GM23338 (cell line): ENCODE results near the gene OLIG3. TPM values are rescaled to one million over a fixed set of nuclear protein-coding genes. Genes with fewer than 3 reads are reported as not detected.

ENCODE experiments used
- ATAC-seq: fragments of 200-7000 bp; cut with Tn5 transposase; 3 replicates; pipeline ENCODE4 v1.9.1; 2020
- DNase-seq: peaks from one replicate; pipeline ENCODE4 v3.0.0-alpha.2; 2015; ENCODE audit warnings: low spot score
- H2AFZ ChIP-seq: fragments of 200-600 bp; sonication (generic); 2 replicates; pipeline ENCODE4 v1.8.0; 2016; ENCODE audit warnings: antibody characterized with exemption, mild to moderate bottlenecking, moderate library complexity
- H3F3A ChIP-seq: fragments of 200-600 bp; sonication (generic); replicated peaks from 2 replicates; pipeline ENCODE4 v1.8.0; 2017; ENCODE audit warnings: antibody characterized with exemption, mixed run types, low read depth
- H3K27ac ChIP-seq: fragments of 200-600 bp; sonication (generic); 2 replicates; pipeline ENCODE4 v1.6.1; 2016; ENCODE audit warnings: low read depth
- H3K27me3 ChIP-seq: fragments of 200-600 bp; sonication (generic); 2 replicates; pipeline ENCODE4 v1.8.0; 2016; ENCODE audit warnings: mild to moderate bottlenecking, mixed run types, moderate library complexity; ENCODE audit not compliant: insufficient read depth
- H3K36me3 ChIP-seq: fragments of 200-600 bp; sonication (generic); 2 replicates; pipeline ENCODE4 v1.8.0; 2016; ENCODE audit warnings: mild to moderate bottlenecking; ENCODE audit not compliant: insufficient read depth
- H3K4me1 ChIP-seq: fragments of 200-600 bp; sonication (generic); 2 replicates; pipeline ENCODE4 v1.8.0; 2016; ENCODE audit warnings: mild to moderate bottlenecking, moderate library complexity; ENCODE audit not compliant: insufficient read depth
- H3K4me2 ChIP-seq: fragments of 200-600 bp; sonication (generic); 2 replicates; pipeline ENCODE4 v1.7.1; 2017; ENCODE audit warnings: mixed run types
- H3K4me3 ChIP-seq: fragments of 200-600 bp; sonication (generic); 2 replicates; pipeline ENCODE4 v1.6.1; 2016; ENCODE audit warnings: mixed run types
- H3K79me2 ChIP-seq: fragments of 200-600 bp; sonication (generic); replicated peaks from 2 replicates; pipeline ENCODE4 v1.8.0; 2017; ENCODE audit warnings: mild to moderate bottlenecking; ENCODE audit not compliant: insufficient read depth
- H3K9me2 ChIP-seq: fragments of 200-600 bp; sonication (generic); 2 replicates; pipeline ENCODE4 v1.8.0; 2017; ENCODE audit not compliant: insufficient read depth
- H4K20me1 ChIP-seq: fragments of 200-600 bp; sonication (generic); replicated peaks from 2 replicates; pipeline ENCODE4 v1.8.0; 2017; ENCODE audit warnings: mild to moderate bottlenecking; ENCODE audit not compliant: insufficient read depth
- H3K27ac Mint-ChIP-seq: 2 replicates; pipeline ENCODE4 v1.8.0; 2020; ENCODE audit warnings: inconsistent platforms, mild to moderate bottlenecking, moderate library complexity, mixed read lengths
- H3K27me3 Mint-ChIP-seq: 3 replicates; pipeline ENCODE4 v1.8.0; 2022; ENCODE audit warnings: low read depth, mild to moderate bottlenecking, moderate library complexity, mixed read lengths, inconsistent platforms; ENCODE audit not compliant: insufficient read depth, poor library complexity
- H3K36me3 Mint-ChIP-seq: 3 replicates; pipeline ENCODE4 v1.8.0; 2021; ENCODE audit warnings: low read depth, mild to moderate bottlenecking, inconsistent platforms, moderate library complexity, mixed read lengths
- H3K4me1 Mint-ChIP-seq: 3 replicates; pipeline ENCODE4 v1.8.0; 2020; ENCODE audit warnings: mild to moderate bottlenecking, inconsistent platforms, mixed read lengths
- H3K4me3 Mint-ChIP-seq: 3 replicates; pipeline ENCODE4 v1.8.0; 2021; ENCODE audit warnings: moderate library complexity, mild to moderate bottlenecking, inconsistent platforms, mixed read lengths
- H3K9me3 Mint-ChIP-seq: 3 replicates; pipeline ENCODE4 v1.8.0; 2020; ENCODE audit warnings: moderate library complexity, mild to moderate bottlenecking, inconsistent platforms, mixed read lengths
- CREB1 ChIP-seq: fragments of 250-450 bp; sonication (Bioruptor Pico); IDR thresholded peaks from 2 replicates; pipeline ENCODE4 v1.5.0; 2020; ENCODE audit warnings: low read depth, mild to moderate bottlenecking, moderate library complexity
- ETS1 ChIP-seq: IDR thresholded peaks from 2 replicates; pipeline ENCODE4 v1.6.1; 2016; ENCODE audit warnings: antibody characterized with exemption
- JUNB ChIP-seq: IDR thresholded peaks from one replicate; pipeline ENCODE4 v1.6.1; 2016; ENCODE audit warnings: antibody characterized with exemption; ENCODE audit not compliant: unreplicated experiment
- POLR2AphosphoS5 ChIP-seq: IDR thresholded peaks from 2 replicates; pipeline ENCODE4 v1.6.1; 2016; ENCODE audit warnings: antibody characterized with exemption, low read depth
- ZNF331 ChIP-seq: fragments of 250-450 bp; sonication (Bioruptor Pico); IDR thresholded peaks from 2 replicates; pipeline ENCODE4 v1.5.0; 2020; ENCODE audit warnings: low read depth, mild to moderate bottlenecking, moderate library complexity
- ZNF462 ChIP-seq: fragments of 250-450 bp; sonication (Bioruptor Pico); IDR thresholded peaks from 2 replicates; pipeline ENCODE4 v1.5.0; 2020; ENCODE audit warnings: mild to moderate bottlenecking, moderate library complexity
- polyA plus RNA-seq: library from polyadenylated mRNA; unstranded; fragments of >200 nt; fragmentation: Nextera tagmentation; extraction: Ambion mirVana; gene quantifications from 2 replicates; pipeline ENCODE4 v1.2.1, GENCODE V29; 2016
- total RNA-seq: library from RNA; depleted of rRNA; stranded (reverse); fragments of >200 nt; shearing (Covaris generic); gene quantifications from 2 replicates; pipeline ENCODE4 v1.2.3, GENCODE V29; 2014

The OLIG3 gene
- total and polyA plus RNA-seq, 2 experiments from 2014 or later = 0.10 to 1.1 TPM

- DNase-seq (no peak), ATAC-seq (no peak)
- Histone ChIP-seq H3K9me2 (peaks cover 17% of the 10 kb centered on the region), H3K4me1 (peaks cover 44% of the 10 kb centered on the region), H3K27ac (no peak overlapping the region), H3K36me3 (no peaks in the 10 kb centered on the region), H3K27me3 (no peaks in the 10 kb centered on the region), H3K4me3 (no peak overlapping the region), H3K4me2 (peak overlapping the region; percentile 32), H3F3A (no peaks in the 10 kb centered on the region), H3K79me2 (no peaks in the 10 kb centered on the region), H2AFZ (0 out of 2 replicates have a peak overlapping the region, but pooled peaks have one; percentile 1), H4K20me1 (no peaks in the 10 kb centered on the region)
- H3K27ac Mint-ChIP-seq = no peak overlapping the region; the same call in 1 of the 2 replicates
- no peaks in the 10 kb centered on the region for H3K27me3 Mint-ChIP-seq
- no peaks in the 10 kb centered on the region for H3K9me3 Mint-ChIP-seq
- TF ChIP-seq CREB1 (CRISPR knock-in tag) = no peak
- H3K4me3 Mint-ChIP-seq = no peak overlapping the region; the same call in 2 of the 3 replicates
- no peaks in the 10 kb centered on the region for H3K36me3 Mint-ChIP-seq
- H3K4me1 Mint-ChIP-seq = peaks cover 42% of the 10 kb centered on the region
Measured at GRCh38 chr6:137541534-137542063, 47.4 kb upstream of the OLIG3 start.

- Histone ChIP-seq H3K27me3 (no peaks in the 10 kb centered on the region), H2AFZ (peak overlapping the region; percentile 86; the same call in 1 of the 2 replicates), H3K9me2 (0 out of 2 replicates have a peak, but pooled peaks cover 5% of the 10 kb centered on the region), H3K36me3 (no peaks in the 10 kb centered on the region), H3K27ac (no peak overlapping the region), H3K4me3 (no peak overlapping the region), H3F3A (no peaks in the 10 kb centered on the region), H4K20me1 (no peaks in the 10 kb centered on the region), H3K79me2 (no peaks in the 10 kb centered on the region), H3K4me1 (peaks cover 9% of the 10 kb centered on the region), H3K4me2 (no peak overlapping the region)
- Mint-ChIP-seq H3K36me3 (no peaks in the 10 kb centered on the region), H3K9me3 (no peaks in the 10 kb centered on the region), H3K27ac (no peak overlapping the region), H3K27me3 (no peaks in the 10 kb centered on the region), H3K4me3 (no peak overlapping the region), H3K4me1 (peaks cover 6% of the 10 kb centered on the region)
- no peak for TF ChIP-seq ZNF331 (CRISPR knock-in tag)
- no peak for TF ChIP-seq POLR2AphosphoS5
- no peak for TF ChIP-seq ETS1
- TF ChIP-seq ZNF462 (CRISPR knock-in tag) = no peak
- TF ChIP-seq JUNB = no peak
- ATAC-seq (no peak), DNase-seq (no peak)
Measured at GRCh38 chr6:137536104-137536773, 42.0 kb upstream of the OLIG3 start.
